ENCODE results near the gene MRPL36. TPM values are rescaled to one million over a fixed set of nuclear protein-coding genes. Genes with fewer than 3 reads are reported as not detected.
A peak's percentile ranks its signal among the peaks of the same experiment; 100 is the strongest.

The MRPL36 gene
- total and polyA plus RNA-seq, 9 of the 15 experiments (the other 6 are each of a cell fraction or from before 2014, with no cell fraction given): 78.3 to 557 (median 124) TPM

- Histone ChIP-seq H4K20me1 (replicated peaks; ENCODE audit: control insufficient read depth, insufficient read depth, low read length) (peaks cover 4% of the 10 kb centered on the region; the same call in 1 of the 2 replicates), H3K27ac (ENCODE audit: extremely low read depth, low read depth, low read length) (no peak overlapping the region), H3K4me3 (no peak overlapping the region), H3K9ac (ENCODE audit: insufficient read depth in 1 of 2, low read depth in 2 of 2, low read length in 2 of 2) (peak overlapping the region in 1 of 2 experiments; percentile 0; a peak in 1 of 4 replicates), H3K9me1 (ENCODE audit: control insufficient read depth, insufficient read depth, low read length) (no peaks in the 10 kb centered on the region), H2AFZ (ENCODE audit: low read depth, low read length) (no peak overlapping the region), H3K79me2 (ENCODE audit: control insufficient read depth, insufficient read depth, low read length) (peaks cover 99% of the 10 kb centered on the region), H3K36me3 (ENCODE audit: control insufficient read depth, insufficient read depth, low read length) (peaks cover 72% of the 10 kb centered on the region), H3K4me1 (replicated peaks in 1 of 2; ENCODE audit: control insufficient read depth in 2 of 2, insufficient read depth in 2 of 2, low read length in 2 of 2) (peaks cover 0 to 17% of the 10 kb centered on the region in 2 experiments; a peak in 3 of 5 replicates), H3K9me3 (replicated peaks; ENCODE audit: control insufficient read depth, insufficient read depth, low read depth, low read length) (no peaks in the 10 kb centered on the region), H3K27me3 (ENCODE audit: control insufficient read depth in 2 of 2, insufficient read depth in 2 of 2, low read length in 2 of 2) (no peaks in the 10 kb centered on the region), H3K4me2 (ENCODE audit: insufficient read depth, low read length) (no peak overlapping the region)
- ATAC-seq (no peak), DNase-seq (ENCODE audit: extremely low read depth in 1 of 4, low spot score in 3 of 4) (no peak), FAIRE-seq (no peak)
- 86% methylated on average over 15 of the region's 15 CpGs for WGBS (ENCODE audit: insufficient coverage, low coverage, missing lambda C conversion rate)
- ChIA-PET CTCF (ENCODE audit: low intra/inter-chr PET ratio) (no interaction called here), POLR2A (interaction anchor here (0.7 to 0.8 kb wide), 2 partner anchors 51 to 373 kb away, joined by 3 to 4 read pairs; no protein-coding TSS in a partner anchor)
- TF ChIP-seq ZKSCAN1 (IDR thresholded peaks at IDR 0.05; ENCODE audit: low read depth, low read length) (no peak), MAFG (tag; conservative IDR thresholded peaks at IDR 0.05) (peak; percentile 43)
- no TSS peak for BruUV-seq (replicated peaks)
- intact Hi-C loops (cut with micrococcal nuclease): no loop called here
- in situ Hi-C loops (cut with MboI): no loop called here
These were observed 4.5 kb upstream of the MRPL36 start for GRCh38 chr5:1804001-1804690.

GRCh38 chr5:1803192-1803591, 3.6 kb upstream of the MRPL36 start:
- FAIRE-seq: no peak
- WGBS (ENCODE audit: insufficient coverage, low coverage, missing lambda C conversion rate): 80% methylated on average over 1 of the region's 1 CpG
- intact Hi-C loops (cut with micrococcal nuclease): no loop called here
- no peaks in the 10 kb centered on the region for H3K27me3 ChIP-seq (ENCODE audit: control insufficient read depth in 2 of 2, insufficient read depth in 2 of 2, low read length in 2 of 2)
- peaks cover 4% of the 10 kb centered on the region; the same call in 1 of the 2 replicates for H4K20me1 ChIP-seq (replicated peaks; ENCODE audit: control insufficient read depth, insufficient read depth, low read length)
- H3K36me3 ChIP-seq (ENCODE audit: control insufficient read depth, insufficient read depth, low read length): peaks cover 70% of the 10 kb centered on the region
- H3K4me2 ChIP-seq (ENCODE audit: insufficient read depth, low read length): no peak overlapping the region
- H3K9me1 ChIP-seq (ENCODE audit: control insufficient read depth, insufficient read depth, low read length): no peaks in the 10 kb centered on the region
- DNase-seq (ENCODE audit: extremely low read depth in 1 of 4, low spot score in 3 of 4): no peak
- CTCF ChIA-PET (ENCODE audit: low intra/inter-chr PET ratio): no interaction called here
- H3K9ac ChIP-seq (ENCODE audit: insufficient read depth in 1 of 2, low read depth in 2 of 2, low read length in 2 of 2): no peak overlapping the region
- H2AFZ ChIP-seq (ENCODE audit: low read depth, low read length): no peak overlapping the region
- ATAC-seq: no peak
- no peak for TF ChIP-seq ZNF766 (CRISPR knock-in tag; conservative IDR thresholded peaks at IDR 0.05)
- TF ChIP-seq MLLT1 (IDR thresholded peaks at IDR 0.05): peak in 1 of 2 experiments; percentile 83; a peak in 2 of 4 replicates
- H3K79me2 ChIP-seq (ENCODE audit: control insufficient read depth, insufficient read depth, low read length): peaks cover 99% of the 10 kb centered on the region
- no TSS peak for BruUV-seq (replicated peaks)
- no peak overlapping the region for H3K27ac ChIP-seq (ENCODE audit: extremely low read depth, low read depth, low read length)
- H3K4me1 ChIP-seq (replicated peaks in 1 of 2; ENCODE audit: control insufficient read depth in 2 of 2, insufficient read depth in 2 of 2, low read length in 2 of 2): peaks cover 5 to 24% of the 10 kb centered on the region in 2 experiments; a peak in 3 of 5 replicates
- in situ Hi-C loops (cut with MboI): no loop called here
- H3K9me3 ChIP-seq (replicated peaks; ENCODE audit: control insufficient read depth, insufficient read depth, low read depth, low read length): no peaks in the 10 kb centered on the region
- POLR2A ChIA-PET: interaction anchor here (0.6 to 1.3 kb wide), 3 partner anchors 10 to 273 kb away, joined by 3 to 4 read pairs (median 4); no protein-coding TSS in a partner anchor
- H3K4me3 ChIP-seq: no peak overlapping the region

All from K562 (cell line).